ENCODE data around the gene NF2. TPM values are rescaled to one million over a fixed set of nuclear protein-coding genes. Genes with fewer than 3 reads are reported as not detected.

NF2 gene
- total and polyA plus RNA-seq, 8 donors: 5.8 to 37.6 (median 18.3) TPM

- no peak overlapping the region for H3K4me3 ChIP-seq
- TF ChIP-seq POLR2AphosphoS5 (IDR thresholded peaks at IDR 0.05): no peak
- TF ChIP-seq CTCF (IDR thresholded peaks at IDR 0.05): no peak
- TF ChIP-seq EP300 (IDR thresholded peaks at IDR 0.05): no peak
- H3K27me3 ChIP-seq: peaks cover 16 to 97% (median 43%) of the 10 kb centered on the region in 3 donors
- H3K4me1 ChIP-seq: peaks cover 9 to 24% (median 19%) of the 10 kb centered on the region in 4 donors
- intact Hi-C loops (cut with DNase I; ENCODE audit: low total_unique reads): no loop called here
- 66 to 92% (median 68%) methylated on average over 2 to 7 of the region's 7 CpGs for WGBS, 5 donors
- H3K36me3 ChIP-seq: no peaks in the 10 kb centered on the region
- no peaks in the 10 kb centered on the region for H3K9me3 ChIP-seq
- H3K27ac ChIP-seq: no peak overlapping the region
- no peak for DNase-seq
Observed at GRCh38 chr22:29722151-29722550, 118.7 kb downstream of the NF2 start.

GRCh38 chr22:29722587-29722986, 119.2 kb downstream of the NF2 start:
- Histone ChIP-seq H3K36me3 (no peaks in the 10 kb centered on the region), H3K4me3 (no peak overlapping the region), H3K9me3 (no peaks in the 10 kb centered on the region), H3K4me1 (peaks cover 9 to 26% (median 22%) of the 10 kb centered on the region in 4 donors), H3K27ac (no peak overlapping the region), H3K27me3 (peaks cover 16 to 95% (median 43%) of the 10 kb centered on the region in 3 donors)
- DNase-seq: no peak
- intact Hi-C loops (cut with DNase I; ENCODE audit: low total_unique reads): no loop called here
- TF ChIP-seq CTCF (IDR thresholded peaks at IDR 0.05) (no peak), POLR2A (IDR thresholded peaks at IDR 0.05) (no peak), POLR2AphosphoS5 (IDR thresholded peaks at IDR 0.05) (no peak), EP300 (IDR thresholded peaks at IDR 0.05) (no peak)
- WGBS, 5 donors: 81 to 85% (median 83%) methylated on average over 14 to 16 of the region's 16 CpGs

- Histone ChIP-seq H3K9me3 (no peaks in the 10 kb centered on the region), H3K27ac (no peak overlapping the region), H3K4me1 (peaks cover 9 to 26% (median 22%) of the 10 kb centered on the region in 4 donors), H3K4me3 (no peak overlapping the region), H3K36me3 (no peaks in the 10 kb centered on the region), H3K27me3 (peaks cover 16 to 83% (median 37%) of the 10 kb centered on the region in 3 donors)
- intact Hi-C loops (cut with DNase I; ENCODE audit: low total_unique reads): no loop called here
- 89 to 99% (median 92%) methylated on average over 5 to 10 of the region's 10 CpGs for WGBS, 5 donors
- DNase-seq: no peak
- TF ChIP-seq CTCF (IDR thresholded peaks at IDR 0.05) (no peak), POLR2A (IDR thresholded peaks at IDR 0.05) (no peak), EP300 (IDR thresholded peaks at IDR 0.05) (no peak), POLR2AphosphoS5 (IDR thresholded peaks at IDR 0.05) (no peak)
Observed at GRCh38 chr22:29723766-29724165, 120.3 kb downstream of the NF2 start.

- 55 to 69% (median 64%) methylated on average over 5 to 8 of the region's 8 CpGs for WGBS, 5 donors
- no peak for DNase-seq
- no peak overlapping the region for H3K27ac ChIP-seq
- H3K36me3 ChIP-seq: peaks cover 0 to 11% (median 2%) of the 10 kb centered on the region in 4 donors
- H3K4me3 ChIP-seq: no peak overlapping the region
- no peaks in the 10 kb centered on the region for H3K9me3 ChIP-seq
- intact Hi-C loops (cut with DNase I; ENCODE audit: low total_unique reads): no loop called here
- no peak for TF ChIP-seq CTCF (IDR thresholded peaks at IDR 0.05)
- TF ChIP-seq POLR2AphosphoS5 (IDR thresholded peaks at IDR 0.05): no peak
- no peak for TF ChIP-seq POLR2A (IDR thresholded peaks at IDR 0.05)
- TF ChIP-seq EP300 (IDR thresholded peaks at IDR 0.05): no peak
- H3K4me1 ChIP-seq: peaks cover 9 to 20% (median 15%) of the 10 kb centered on the region in 4 donors
- peaks cover 10 to 72% (median 26%) of the 10 kb centered on the region in 3 donors for H3K27me3 ChIP-seq
Observed at GRCh38 chr22:29724843-29725242, 121.4 kb downstream of the NF2 start.
